H9 (cell line): ENCODE data around the gene LRMDA. TPM values are rescaled to one million over a fixed set of nuclear protein-coding genes. Genes with fewer than 3 reads are reported as not detected.

Experiments
- DNase-seq: peaks from one replicate; pipeline ENCODE4 v3.0.0-alpha.2; 2017
- H2AFZ ChIP-seq: one replicate; pipeline ENCODE4 v1.6.1; 2013; ENCODE audit warnings: mild to moderate bottlenecking, low read length, control low read depth, moderate library complexity
- H2AK5ac ChIP-seq: 2 replicates; pipeline ENCODE4 v1.6.1; 2013; ENCODE audit warnings: low read length, control low read depth, mixed read lengths; ENCODE audit not compliant: insufficient read length
- H2BK120ac ChIP-seq: one replicate; pipeline ENCODE4 v1.6.1; 2013; ENCODE audit warnings: low read depth, mild to moderate bottlenecking, low read length, control low read depth, inconsistent platforms; ENCODE audit not compliant: poor library complexity, severe bottlenecking
- H2BK12ac ChIP-seq: 2 replicates; pipeline ENCODE4 v1.6.1; 2013; ENCODE audit warnings: low read length, control low read depth, mixed read lengths, low read depth; ENCODE audit not compliant: insufficient read length
- H2BK15ac ChIP-seq: 2 replicates; pipeline ENCODE4 v1.6.1; 2013; ENCODE audit warnings: low read depth, low read length, control low read depth
- H2BK20ac ChIP-seq: one replicate; pipeline ENCODE4 v1.6.1; 2013; ENCODE audit warnings: low read depth, mild to moderate bottlenecking, low read length, control low read depth, inconsistent platforms; ENCODE audit not compliant: poor library complexity, severe bottlenecking
- H2BK5ac ChIP-seq: 2 replicates; pipeline ENCODE4 v1.6.1; 2013; ENCODE audit warnings: low read length, control low read depth, mixed read lengths; ENCODE audit not compliant: insufficient read length
- H3K14ac ChIP-seq: 2 replicates; pipeline ENCODE4 v1.6.1; 2013; ENCODE audit warnings: low read length, control low read depth; ENCODE audit not compliant: insufficient read depth
- H3K18ac ChIP-seq: 2 replicates; pipeline ENCODE4 v1.6.1; 2013; ENCODE audit warnings: low read depth, mild to moderate bottlenecking, mixed read lengths, low read length, control low read depth; ENCODE audit not compliant: insufficient read length
- H3K23ac ChIP-seq: 2 replicates; pipeline ENCODE4 v1.6.1; 2013; ENCODE audit warnings: low read length, control low read depth, mixed read lengths, low read depth; ENCODE audit not compliant: insufficient read length
- H3K23me2 ChIP-seq: 2 replicates; pipeline ENCODE4 v1.6.1; 2013; ENCODE audit warnings: low read depth, mild to moderate bottlenecking, mixed read lengths, low read length, control low read depth; ENCODE audit not compliant: insufficient read length, poor library complexity, severe bottlenecking
- H3K27ac ChIP-seq: 2 replicates; pipeline ENCODE4 v1.5.1; 2013; ENCODE audit warnings: low read length, control low read depth, mixed read lengths, low read depth; ENCODE audit not compliant: insufficient read length
- H3K27me3 ChIP-seq: 2 replicates; pipeline ENCODE4 v1.6.1; 2013; ENCODE audit warnings: low read length, control low read depth, inconsistent platforms; ENCODE audit not compliant: insufficient read depth
- H3K4ac ChIP-seq: 2 replicates; pipeline ENCODE4 v1.6.1; 2013; ENCODE audit warnings: low read depth, mild to moderate bottlenecking, control low read depth, inconsistent platforms, low read length, moderate library complexity
- H3K4me1 ChIP-seq: 2 replicates; pipeline ENCODE4 v1.6.1; 2013; ENCODE audit warnings: low read length, control low read depth, inconsistent platforms; ENCODE audit not compliant: insufficient read depth
- H3K4me2 ChIP-seq: 2 replicates; pipeline ENCODE4 v1.6.1; 2013; ENCODE audit warnings: low read length, control low read depth, mixed read lengths; ENCODE audit not compliant: insufficient read length, insufficient read depth
- H3K56ac ChIP-seq: 2 replicates; pipeline ENCODE4 v1.6.1; 2013; ENCODE audit warnings: low read depth, mild to moderate bottlenecking, mixed read lengths, low read length, control low read depth; ENCODE audit not compliant: insufficient read length
- H3K79me1 ChIP-seq: 2 replicates; pipeline ENCODE4 v1.6.1; 2013; ENCODE audit warnings: low read depth, mild to moderate bottlenecking, moderate library complexity, low read length, control low read depth, inconsistent platforms; ENCODE audit not compliant: insufficient read depth, poor library complexity, severe bottlenecking
- H3K79me2 ChIP-seq: 2 replicates; pipeline ENCODE4 v1.6.1; 2013; ENCODE audit warnings: low read length, control low read depth, inconsistent platforms; ENCODE audit not compliant: insufficient read depth
- H3K9ac ChIP-seq: 2 replicates; pipeline ENCODE4 v1.6.1; 2013; ENCODE audit warnings: low read length, control low read depth, mixed read lengths; ENCODE audit not compliant: insufficient read length; ENCODE audit errors: extremely low read depth
- H3K9me3 ChIP-seq: one replicate; pipeline ENCODE4 v1.6.1; 2013; ENCODE audit warnings: low read depth, low read length, inconsistent platforms; ENCODE audit not compliant: control insufficient read depth
- H3T11ph ChIP-seq: one replicate; pipeline ENCODE4 v1.6.1; 2013; ENCODE audit warnings: mild to moderate bottlenecking, low read length, control low read depth, inconsistent platforms
- H4K20me1 ChIP-seq: one replicate; pipeline ENCODE4 v1.6.1; 2013; ENCODE audit not compliant: control insufficient read depth, insufficient read length, insufficient read depth
- H4K5ac ChIP-seq: 2 replicates; pipeline ENCODE4 v1.6.1; 2013; ENCODE audit warnings: low read depth, mild to moderate bottlenecking, mixed read lengths, low read length, control low read depth; ENCODE audit not compliant: insufficient read length
- H4K8ac ChIP-seq: replicated peaks from 2 replicates; pipeline ENCODE4 v1.6.1; 2013; ENCODE audit warnings: low read length, control low read depth, mixed read lengths, low read depth; ENCODE audit not compliant: insufficient read length
- H4K91ac ChIP-seq: 2 replicates; pipeline ENCODE4 v1.6.1; 2013; ENCODE audit warnings: low read depth, mild to moderate bottlenecking, moderate library complexity, mixed read lengths, low read length, control low read depth; ENCODE audit not compliant: insufficient read length
- H3K27ac Mint-ChIP-seq, 3 experiments: 2 replicates in 2 of 3; 3 replicates in 1 of 3; pipeline ENCODE4 v1.8.0; 2020 to 2021; ENCODE audit warnings: mixed read lengths in 3 of 3, mild to moderate bottlenecking in 1 of 3, moderate library complexity in 1 of 3
- H3K27me3 Mint-ChIP-seq: 2 replicates; pipeline ENCODE4 v1.8.0; 2021; ENCODE audit warnings: low read depth, mild to moderate bottlenecking, moderate library complexity, mixed read lengths
- H3K36me3 Mint-ChIP-seq, 3 experiments: 2 replicates in 2 of 3; 3 replicates in 1 of 3; pipeline ENCODE4 v1.8.0; 2020 to 2021; ENCODE audit warnings: low read depth in 3 of 3, mixed read lengths in 3 of 3; ENCODE audit not compliant: insufficient read depth in 1 of 3
- H3K4me1 Mint-ChIP-seq, 2 experiments: 2 replicates each; pipeline ENCODE4 v1.8.0; 2020; ENCODE audit warnings: mixed read lengths in 2 of 2
- H3K4me3 Mint-ChIP-seq, 2 experiments: 2 replicates in 1 of 2; 3 replicates in 1 of 2; pipeline ENCODE4 v1.8.0; 2020 to 2021; ENCODE audit warnings: mild to moderate bottlenecking in 2 of 2, mixed read lengths in 2 of 2, moderate library complexity in 1 of 2
- H3K9me3 Mint-ChIP-seq, 2 experiments: 2 replicates in 1 of 2; 3 replicates in 1 of 2; pipeline ENCODE4 v1.8.0; 2020; ENCODE audit warnings: mild to moderate bottlenecking in 2 of 2, mixed read lengths in 2 of 2, moderate library complexity in 1 of 2
- WGBS: extraction: QIAGEN DNeasy Blood & Tissue Kit; methylation state at CpG from one replicate; pipeline ENCODE4 v1.1.7; 2013; ENCODE audit warnings: missing lambda C conversion rate, low lambda C conversion rate, mixed read lengths; ENCODE audit not compliant: insufficient read length; ENCODE audit errors: extremely low coverage; 5-methylcytosine and 5-hydroxymethylcytosine counted together
- total RNA-seq: library from RNA; stranded (reverse); gene quantifications from 2 replicates; pipeline ENCODE4 v1.2.1, GENCODE V29; 2021
- TF ChIP-seq, protein P1 (sequence below): fragments of 200-600 bp; sonication (generic); conservative IDR thresholded peaks from 3 replicates; pipeline ENCODE4 v1.8.0; 2021; ENCODE audit warnings: antibody characterized with exemption, mild to moderate bottlenecking

LRMDA gene
- total RNA-seq, 1 experiment from 2014 or later = 1.8 TPM

DNA sequence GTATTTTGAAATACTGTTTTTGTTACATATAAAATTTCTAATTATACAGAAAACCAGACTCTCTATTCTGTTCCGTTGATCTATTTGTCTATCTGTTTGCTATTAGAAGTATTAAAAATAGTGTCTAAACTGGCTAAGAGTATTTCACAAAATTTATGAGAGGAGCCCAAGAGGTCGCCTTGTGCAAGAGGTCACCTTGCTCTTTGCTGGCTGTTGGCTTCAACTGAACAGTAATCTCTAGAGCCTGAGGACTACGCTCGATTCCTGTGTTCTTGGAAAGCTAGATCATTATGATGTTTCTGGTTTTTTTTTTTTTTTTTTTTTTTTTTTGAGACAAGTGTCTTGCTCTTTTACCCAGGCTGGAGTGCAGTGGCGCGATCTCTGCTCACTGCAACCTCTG lies 428.6 kb downstream of the LRMDA start:
- Histone ChIP-seq H2BK15ac (no peak overlapping the region), H3K79me2 (no peaks in the 10 kb centered on the region), H3K9ac (no peak overlapping the region), H3K27me3 (no peaks in the 10 kb centered on the region), H3K56ac (no peak overlapping the region), H3K4ac (no peak overlapping the region), H4K91ac (no peak overlapping the region), H2BK12ac (no peak overlapping the region), H3K18ac (no peak overlapping the region), H3K23ac (no peak overlapping the region), H4K20me1 (no peaks in the 10 kb centered on the region), H3K23me2 (no peaks in the 10 kb centered on the region), H3K79me1 (no peaks in the 10 kb centered on the region), H3K14ac (no peak overlapping the region), H3K9me3 (no peaks in the 10 kb centered on the region), H2BK20ac (no peak overlapping the region), H3K27ac (no peak overlapping the region), H2AK5ac (no peak overlapping the region), H4K8ac (no peak overlapping the region), H4K5ac (no peak overlapping the region), H3K4me1 (no peaks in the 10 kb centered on the region; the same call in none of the 2 replicates), H2AFZ (no peak overlapping the region), H3T11ph (no peak overlapping the region), H3K4me2 (no peak overlapping the region), H2BK5ac (no peak overlapping the region), H2BK120ac (no peak overlapping the region)
- WGBS = no CpG with 5 or more reads among the region's 6 CpGs
- TF ChIP-seq, protein P1, sequence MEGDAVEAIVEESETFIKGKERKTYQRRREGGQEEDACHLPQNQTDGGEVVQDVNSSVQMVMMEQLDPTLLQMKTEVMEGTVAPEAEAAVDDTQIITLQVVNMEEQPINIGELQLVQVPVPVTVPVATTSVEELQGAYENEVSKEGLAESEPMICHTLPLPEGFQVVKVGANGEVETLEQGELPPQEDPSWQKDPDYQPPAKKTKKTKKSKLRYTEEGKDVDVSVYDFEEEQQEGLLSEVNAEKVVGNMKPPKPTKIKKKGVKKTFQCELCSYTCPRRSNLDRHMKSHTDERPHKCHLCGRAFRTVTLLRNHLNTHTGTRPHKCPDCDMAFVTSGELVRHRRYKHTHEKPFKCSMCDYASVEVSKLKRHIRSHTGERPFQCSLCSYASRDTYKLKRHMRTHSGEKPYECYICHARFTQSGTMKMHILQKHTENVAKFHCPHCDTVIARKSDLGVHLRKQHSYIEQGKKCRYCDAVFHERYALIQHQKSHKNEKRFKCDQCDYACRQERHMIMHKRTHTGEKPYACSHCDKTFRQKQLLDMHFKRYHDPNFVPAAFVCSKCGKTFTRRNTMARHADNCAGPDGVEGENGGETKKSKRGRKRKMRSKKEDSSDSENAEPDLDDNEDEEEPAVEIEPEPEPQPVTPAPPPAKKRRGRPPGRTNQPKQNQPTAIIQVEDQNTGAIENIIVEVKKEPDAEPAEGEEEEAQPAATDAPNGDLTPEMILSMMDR = no peak
- Mint-ChIP-seq H3K27ac (no peak overlapping the region), H3K27me3 (no peaks in the 10 kb centered on the region), H3K4me3 (no peak overlapping the region), H3K9me3 (peaks cover 5 to 8% of the 10 kb centered on the region in 2 experiments; a peak in 4 of 5 replicates), H3K4me1 (peaks cover 26 to 27% of the 10 kb centered on the region in 2 experiments), H3K36me3 (peaks cover 0 to 8% (median 0%) of the 10 kb centered on the region in 3 experiments; a peak in 3 of 7 replicates)
- no peak for DNase-seq
